Mesothelial cell of epicardium (in vitro differentiated cells): ENCODE data around the gene USP32. TPM values are rescaled to one million over a fixed set of nuclear protein-coding genes. Genes with fewer than 3 reads are reported as not detected.
A peak's percentile ranks its signal among the peaks of the same experiment; 100 is the strongest.

Experiments
- DNase-seq, 2 experiments: peaks; one replicate each; pipeline ENCODE4 v3.0.0; 2021; ENCODE audit warnings: low spot score in 2 of 2; ENCODE audit not compliant: unreplicated experiment in 2 of 2
- H3K27ac Mint-ChIP-seq: 2 replicates; pipeline ENCODE4 v1.8.0; 2021; ENCODE audit warnings: mixed read lengths
- H3K27me3 Mint-ChIP-seq: 2 replicates; pipeline ENCODE4 v1.8.0; 2021; ENCODE audit warnings: low read depth, mixed read lengths
- H3K36me3 Mint-ChIP-seq: 2 replicates; pipeline ENCODE4 v1.8.0; 2021; ENCODE audit warnings: mixed read lengths
- H3K4me1 Mint-ChIP-seq: 2 replicates; pipeline ENCODE4 v1.8.0; 2021; ENCODE audit warnings: mixed read lengths
- H3K4me3 Mint-ChIP-seq: 2 replicates; pipeline ENCODE4 v1.8.0; 2021; ENCODE audit warnings: mild to moderate bottlenecking, moderate library complexity, mixed read lengths
- H3K9me3 Mint-ChIP-seq: 2 replicates; pipeline ENCODE4 v1.8.0; 2021; ENCODE audit warnings: mixed read lengths
- CTCF ChIP-seq: fragments of 200-600 bp; sonication (generic); IDR thresholded peaks from one replicate; pipeline ENCODE4 v1.5.0; 2021; ENCODE audit warnings: antibody characterized with exemption; ENCODE audit not compliant: unreplicated experiment
- total RNA-seq: library from RNA; stranded (reverse); gene quantifications from 3 replicates; pipeline ENCODE4 v1.2.1, GENCODE V29; 2021

The USP32 gene
- total RNA-seq, 1 donor from 2014 or later = 48.4 TPM

GRCh38 chr17:60355663-60356594 is 36.0 kb downstream of the USP32 start:
- Mint-ChIP-seq H3K27ac (no peak overlapping the region), H3K36me3 (peaks cover 10% of the 10 kb centered on the region), H3K9me3 (peaks cover 10% of the 10 kb centered on the region), H3K4me3 (no peak overlapping the region), H3K27me3 (no peaks in the 10 kb centered on the region), H3K4me1 (peaks cover 18% of the 10 kb centered on the region)
- DNase-seq = no peak
- TF ChIP-seq CTCF = no peak

- H3K9me3 Mint-ChIP-seq = peaks cover 10% of the 10 kb centered on the region
- no peaks in the 10 kb centered on the region for H3K27me3 Mint-ChIP-seq
- H3K36me3 Mint-ChIP-seq = peaks cover 10% of the 10 kb centered on the region
- H3K4me3 Mint-ChIP-seq = no peak overlapping the region
- DNase-seq = no peak
- no peak for TF ChIP-seq CTCF
- no peak overlapping the region for H3K27ac Mint-ChIP-seq
- peaks cover 18% of the 10 kb centered on the region for H3K4me1 Mint-ChIP-seq
Measured at GRCh38 chr17:60354223-60354622, 37.7 kb downstream of the USP32 start.

GRCh38 chr17:60353773-60354172 is 38.2 kb downstream of the USP32 start:
- peaks cover 10% of the 10 kb centered on the region for H3K36me3 Mint-ChIP-seq
- H3K27me3 Mint-ChIP-seq = no peaks in the 10 kb centered on the region
- peaks cover 14% of the 10 kb centered on the region for H3K4me1 Mint-ChIP-seq
- TF ChIP-seq CTCF = no peak
- peaks cover 10% of the 10 kb centered on the region for H3K9me3 Mint-ChIP-seq
- no peak overlapping the region for H3K27ac Mint-ChIP-seq
- no peak for DNase-seq
- no peak overlapping the region for H3K4me3 Mint-ChIP-seq

GRCh38 chr17:60352569-60352968 is 39.4 kb downstream of the USP32 start:
- peaks cover 10% of the 10 kb centered on the region for H3K36me3 Mint-ChIP-seq
- no peaks in the 10 kb centered on the region for H3K27me3 Mint-ChIP-seq
- H3K4me3 Mint-ChIP-seq = no peak overlapping the region
- H3K4me1 Mint-ChIP-seq = peaks cover 14% of the 10 kb centered on the region
- TF ChIP-seq CTCF = no peak
- DNase-seq = no peak
- peaks cover 10% of the 10 kb centered on the region for H3K9me3 Mint-ChIP-seq
- H3K27ac Mint-ChIP-seq = peak overlapping the region; percentile 19

- no peaks in the 10 kb centered on the region for H3K27me3 Mint-ChIP-seq
- DNase-seq = no peak
- peak overlapping the region; percentile 4 for H3K27ac Mint-ChIP-seq
- no peak overlapping the region for H3K4me3 Mint-ChIP-seq
- H3K36me3 Mint-ChIP-seq = peaks cover 10% of the 10 kb centered on the region
- TF ChIP-seq CTCF = no peak
- H3K9me3 Mint-ChIP-seq = peaks cover 10% of the 10 kb centered on the region
- peaks cover 14% of the 10 kb centered on the region for H3K4me1 Mint-ChIP-seq
Measured at GRCh38 chr17:60352071-60352470, 39.9 kb downstream of the USP32 start.
